ENCODE measurements around the gene PSMB10.

The PSMB10 gene

GRCh38 chr16:67914758-67915495 is 21.7 kb downstream of the PSMB10 start:
- TF ChIP-seq, protein P1, sequence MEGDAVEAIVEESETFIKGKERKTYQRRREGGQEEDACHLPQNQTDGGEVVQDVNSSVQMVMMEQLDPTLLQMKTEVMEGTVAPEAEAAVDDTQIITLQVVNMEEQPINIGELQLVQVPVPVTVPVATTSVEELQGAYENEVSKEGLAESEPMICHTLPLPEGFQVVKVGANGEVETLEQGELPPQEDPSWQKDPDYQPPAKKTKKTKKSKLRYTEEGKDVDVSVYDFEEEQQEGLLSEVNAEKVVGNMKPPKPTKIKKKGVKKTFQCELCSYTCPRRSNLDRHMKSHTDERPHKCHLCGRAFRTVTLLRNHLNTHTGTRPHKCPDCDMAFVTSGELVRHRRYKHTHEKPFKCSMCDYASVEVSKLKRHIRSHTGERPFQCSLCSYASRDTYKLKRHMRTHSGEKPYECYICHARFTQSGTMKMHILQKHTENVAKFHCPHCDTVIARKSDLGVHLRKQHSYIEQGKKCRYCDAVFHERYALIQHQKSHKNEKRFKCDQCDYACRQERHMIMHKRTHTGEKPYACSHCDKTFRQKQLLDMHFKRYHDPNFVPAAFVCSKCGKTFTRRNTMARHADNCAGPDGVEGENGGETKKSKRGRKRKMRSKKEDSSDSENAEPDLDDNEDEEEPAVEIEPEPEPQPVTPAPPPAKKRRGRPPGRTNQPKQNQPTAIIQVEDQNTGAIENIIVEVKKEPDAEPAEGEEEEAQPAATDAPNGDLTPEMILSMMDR (IDR thresholded peaks at IDR 0.05; ENCODE audit: borderline replicate concordance, insufficient read depth, low read depth, low read length) = no peak
- H3K4me3 ChIP-seq (ENCODE audit: low read depth, low read length) = no peak overlapping the region

GRCh38 chr16:67910158-67910557 is 26.5 kb downstream of the PSMB10 start:
- TF ChIP-seq, protein P1 (IDR thresholded peaks at IDR 0.05; ENCODE audit: borderline replicate concordance, insufficient read depth, low read depth, low read length) = no peak
- H3K4me3 ChIP-seq (ENCODE audit: low read depth, low read length) = no peak overlapping the region

GRCh38 chr16:67909056-67909742 is 27.5 kb downstream of the PSMB10 start:
- TF ChIP-seq, protein P1 (IDR thresholded peaks at IDR 0.05; ENCODE audit: borderline replicate concordance, insufficient read depth, low read depth, low read length) = no peak

GRCh38 chr16:67907397-67908180 is 29.1 kb downstream of the PSMB10 start:
- H3K4me3 ChIP-seq (ENCODE audit: low read depth, low read length) = no peak overlapping the region
- TF ChIP-seq, protein P1 (IDR thresholded peaks at IDR 0.05; ENCODE audit: borderline replicate concordance, insufficient read depth, low read depth, low read length) = no peak

More at GRCh38 chr16:67909056-67909742, 27.5 kb downstream of the PSMB10 start:
- H3K4me3 ChIP-seq (ENCODE audit: low read depth, low read length) = no peak overlapping the region

GRCh38 chr16:67902831-67903230 is 33.8 kb downstream of the PSMB10 start:
- TF ChIP-seq, protein P1 (IDR thresholded peaks at IDR 0.05; ENCODE audit: borderline replicate concordance, insufficient read depth, low read depth, low read length) = no peak

DNA sequence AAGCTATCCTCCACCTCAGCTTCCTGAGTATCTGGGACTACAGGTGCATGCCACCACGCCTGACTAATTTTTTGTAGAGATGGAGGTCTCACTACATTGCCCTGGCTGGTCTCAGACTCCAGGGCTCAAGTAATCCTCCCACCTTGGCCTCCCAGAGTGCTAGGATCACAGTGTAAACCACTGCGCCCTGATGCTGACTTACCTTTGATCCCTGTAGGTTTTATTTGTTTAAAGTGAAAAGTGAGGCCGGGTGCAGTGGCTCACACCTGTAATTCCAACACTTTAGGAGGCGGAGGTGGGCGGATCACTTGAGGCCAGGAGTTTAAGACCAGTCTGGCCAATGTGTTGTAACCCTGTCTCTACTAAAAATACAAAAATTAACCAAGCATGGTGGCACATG is 34.9 kb downstream of the PSMB10 start:
- TF ChIP-seq, protein P1 (IDR thresholded peaks at IDR 0.05; ENCODE audit: borderline replicate concordance, insufficient read depth, low read depth, low read length) = no peak
- no peak overlapping the region for H3K4me3 ChIP-seq (ENCODE audit: low read depth, low read length)

More at GRCh38 chr16:67902831-67903230, 33.8 kb downstream of the PSMB10 start:
- no peak overlapping the region for H3K4me3 ChIP-seq (ENCODE audit: low read depth, low read length)

All from GM12875 (cell line).